HepG2 (cell line): ENCODE measurements around the gene NEDD4L. TPM values are rescaled to one million over a fixed set of nuclear protein-coding genes. Genes with fewer than 3 reads are reported as not detected.

Experiments
- ATAC-seq: fragments of 200-7000 bp; cut with Tn5 transposase; 3 replicates; pipeline ENCODE4 v1.9.1; 2020; ENCODE audit warnings: mild to moderate bottlenecking, moderate library complexity
- BruUV-seq: library from RNA; stranded (reverse); fragments of 400-500 nt; replicated peaks from 2 replicates; lab custom pipeline; 2021; lab: Mats Ljungman, UMichigan
- CTCF ChIA-PET: fragments of 300-600 bp; formaldehyde crosslinking; extraction: SDS; loops from one replicate; lab custom pipeline; 2021; ENCODE audit warnings: low total read pairs, inconsistent platforms, low intra/inter-chr PET ratio; lab: Yijun Ruan, JAX
- POLR2A ChIA-PET: fragments of 350-600 bp; sonication (Branson Sonifier 250); formaldehyde crosslinking; loops from one replicate; lab custom pipeline; 2020; ENCODE audit warnings: antibody characterized with exemption, inconsistent platforms; lab: Yijun Ruan, JAX
- DNase-seq: peaks from one replicate; pipeline ENCODE4 v3.0.0-alpha.2; 2015; ENCODE audit warnings: low spot score
- FAIRE-seq: peaks from 3 replicates; lab custom pipeline; 2011; peaks lifted over from hg19 to GRCh38; lab: Jason Lieb, UNC
- H2AFZ ChIP-seq: one replicate; pipeline ENCODE4 v1.6.1; 2011; ENCODE audit warnings: low read length, inconsistent platforms
- H3K27ac ChIP-seq: fragments of 300-600 bp; 3 replicates; pipeline ENCODE4 v1.8.0; 2011; ENCODE audit warnings: mixed run types, mild to moderate bottlenecking, mixed read lengths, low read length, inconsistent platforms; ENCODE audit not compliant: insufficient read depth; ENCODE audit errors: extremely low read length
- H3K27me3 ChIP-seq, 2 experiments: fragments of 200-600 bp in 1 of 2; 2 replicates in 1 of 2; 3 replicates in 1 of 2; pipeline versions ENCODE4 v1.6.0 to v1.8.0; 2011; ENCODE audit warnings: low read length in 2 of 2, mild to moderate bottlenecking in 2 of 2, moderate library complexity in 2 of 2, inconsistent platforms in 1 of 2; ENCODE audit not compliant: insufficient read depth in 2 of 2, control insufficient read depth in 1 of 2
- H3K36me3 ChIP-seq, 2 experiments: fragments of 200-600 bp in 1 of 2; replicated peaks in 1 of 2; 2 replicates in 1 of 2; 3 replicates in 1 of 2; pipeline versions ENCODE4 v1.5.1 to v1.8.0; 2011; ENCODE audit warnings: low read length in 2 of 2, inconsistent platforms in 1 of 2; ENCODE audit not compliant: insufficient read depth in 2 of 2, control insufficient read depth in 1 of 2
- H3K4me1 ChIP-seq: 2 replicates; pipeline ENCODE4 v1.5.1; 2012; ENCODE audit warnings: low read length, inconsistent platforms; ENCODE audit not compliant: insufficient read depth
- H3K4me2 ChIP-seq: 2 replicates; pipeline ENCODE4 v1.6.0; 2011; ENCODE audit warnings: low read depth, low read length, inconsistent platforms
- H3K4me3 ChIP-seq, 3 experiments: fragments of 200-600 bp in 1 of 3; sonication (generic), shearing (Covaris generic) in 1 of 3; replicated peaks in 1 of 3; 2 replicates each; pipeline ENCODE4 v1.5.1; 2011 to 2016; ENCODE audit warnings: low read length in 3 of 3, inconsistent platforms in 2 of 3, low read depth in 2 of 3, mild to moderate bottlenecking in 2 of 3, control low read depth in 1 of 3, mixed read lengths in 1 of 3; ENCODE audit not compliant: insufficient read depth in 1 of 3
- H3K79me2 ChIP-seq: one replicate; pipeline ENCODE4 v1.6.1; 2011; ENCODE audit warnings: low read length, inconsistent platforms; ENCODE audit not compliant: insufficient read depth
- H3K9ac ChIP-seq: 2 replicates; pipeline ENCODE4 v1.6.0; 2011; ENCODE audit warnings: mild to moderate bottlenecking, low read depth, low read length, inconsistent platforms; ENCODE audit not compliant: insufficient read depth
- H3K9me3 ChIP-seq: 2 replicates; pipeline ENCODE4 v1.5.1; 2012; ENCODE audit warnings: mild to moderate bottlenecking, low read length
- H4K20me1 ChIP-seq: 2 replicates; pipeline ENCODE4 v1.6.0; 2011; ENCODE audit warnings: inconsistent platforms, mild to moderate bottlenecking, low read length, moderate library complexity; ENCODE audit not compliant: insufficient read depth
- ARID3A ChIP-seq: IDR thresholded peaks from 2 replicates; pipeline ENCODE4 v1.6.1; 2012; ENCODE audit warnings: low read depth, low read length, improper control_type of control experiment
- BRCA1 ChIP-seq: sonication (generic); formaldehyde crosslinking; IDR thresholded peaks from 2 replicates; pipeline ENCODE4 v1.4.0; 2020; ENCODE audit warnings: missing genetic modification reagents
- CREB1 ChIP-seq, 2 experiments: fragments of 450-650 bp in 1 of 2; IDR thresholded peaks; 2 replicates each; pipeline ENCODE4 v1.6.1; 2016 to 2017; ENCODE audit warnings: control low read depth in 1 of 2, mild to moderate bottlenecking in 1 of 2, missing compliant biosample characterization in 1 of 2, missing genetic modification characterization in 1 of 2
- EP300 ChIP-seq, 3 experiments: sonication (generic) in 1 of 3; formaldehyde crosslinking in 1 of 3; IDR thresholded peaks; 2 replicates each; pipeline versions ENCODE4 v1.5.1 to v1.6.1; 2011 to 2020; ENCODE audit warnings: low read depth in 2 of 3, low read length in 2 of 3, borderline replicate concordance in 1 of 3, improper control_type of control experiment in 1 of 3, mild to moderate bottlenecking in 1 of 3, missing genetic modification reagents in 1 of 3, moderate library complexity in 1 of 3
- HMGXB4 ChIP-seq, 2 experiments: sonication (generic) in 1 of 2; formaldehyde crosslinking in 1 of 2; IDR thresholded peaks; 2 replicates each; pipeline versions ENCODE4 v1.4.0 to v1.6.1; 2018 to 2020; ENCODE audit warnings: missing genetic modification reagents in 2 of 2, borderline replicate concordance in 1 of 2, low read depth in 1 of 2, mild to moderate bottlenecking in 1 of 2, missing biosample characterization in 1 of 2
- HOXA9 ChIP-seq: sonication (generic); formaldehyde crosslinking; IDR thresholded peaks from 2 replicates; pipeline ENCODE4 v1.8.1; 2022; ENCODE audit warnings: missing genetic modification reagents, mild to moderate bottlenecking, moderate library complexity, borderline replicate concordance
- MATR3 ChIP-seq: sonication (generic); formaldehyde crosslinking; IDR thresholded peaks from 2 replicates; pipeline ENCODE4 v1.4.0; 2020; ENCODE audit warnings: missing genetic modification reagents
- MXI1 ChIP-seq: IDR thresholded peaks from 3 replicates; pipeline ENCODE4 v1.6.1; 2012; ENCODE audit warnings: low read depth, low read length, inconsistent platforms, borderline replicate concordance
- NFATC3 ChIP-seq: sonication (generic); formaldehyde crosslinking; IDR thresholded peaks from 2 replicates; pipeline ENCODE4 v1.5.1; 2020; ENCODE audit warnings: mild to moderate bottlenecking, missing genetic modification reagents
- RARA ChIP-seq: IDR thresholded peaks from 2 replicates; pipeline ENCODE4 v1.6.1; 2016; ENCODE audit warnings: missing genetic modification reagents, missing compliant biosample characterization
- SETDB1 ChIP-seq: sonication (generic); formaldehyde crosslinking; IDR thresholded peaks from 2 replicates; pipeline ENCODE4 v1.5.1; 2020; ENCODE audit warnings: missing genetic modification reagents, mild to moderate bottlenecking, borderline replicate concordance
- XRCC5 ChIP-seq: fragments of 200-400 bp; formaldehyde crosslinking; optimal IDR thresholded peaks from 2 replicates; pipeline ENCODE3; 2017; ENCODE audit warnings: mild to moderate bottlenecking, low read length
- ZFYVE20 ChIP-seq: sonication (generic); formaldehyde crosslinking; IDR thresholded peaks from 2 replicates; pipeline ENCODE4 v1.8.0; 2023; ENCODE audit warnings: low read depth, mild to moderate bottlenecking, moderate library complexity, missing genetic modification reagents, borderline replicate concordance
- ZNF343 ChIP-seq: sonication (generic); formaldehyde crosslinking; IDR thresholded peaks from 2 replicates; pipeline ENCODE4 v1.4.0; 2020; ENCODE audit warnings: mild to moderate bottlenecking, missing genetic modification reagents
- ZNF558 ChIP-seq: sonication (generic); formaldehyde crosslinking; IDR thresholded peaks from 2 replicates; pipeline ENCODE4 v1.9.0; 2022; ENCODE audit warnings: mild to moderate bottlenecking, missing genetic modification reagents, borderline replicate concordance
- ZNF775 ChIP-seq: sonication (generic); formaldehyde crosslinking; IDR thresholded peaks from 2 replicates; pipeline ENCODE4 v1.4.0; 2020; ENCODE audit warnings: missing genetic modification reagents, mild to moderate bottlenecking, moderate library complexity, borderline replicate concordance
- WGBS: methylation state at CpG from one replicate; pipeline ENCODE4 v1.1.6; 2017; ENCODE audit warnings: low lambda C conversion rate; 5-methylcytosine and 5-hydroxymethylcytosine counted together
- in situ Hi-C: cut with HindIII; loops from 2 replicates; pipeline ENCODE4 v1.10.0; 2017; ENCODE audit warnings: low pct_unique_long_range_greater_than_20kb; ENCODE audit not compliant: extremely low pct_ligation_motif_present
- intact Hi-C: fragments of 100-400 bp; cut with micrococcal nuclease; formaldehyde crosslinking; loops from one replicate; pipeline ENCODE4 v1.10.0; 2022; ENCODE audit not compliant: unreplicated experiment
- polyA plus RNA-seq, 8 experiments: library from polyadenylated mRNA; depleted of rRNA in 3 of 8; stranded (reverse) in 7 of 8; unstranded in 1 of 8; fragments of >200 nt; fragmentation: Illumina TruSeq in 4 of 8; extraction: Trizol in 4 of 8; gene quantifications; 2 replicates each; pipeline versions ENCODE4 v1.2.1 to v1.2.3, GENCODE V29; 2011 to 2016; ENCODE audit warnings: low read depth in 4 of 8, missing spikeins in 1 of 8, mixed read lengths in 1 of 8; ENCODE audit not compliant: insufficient read depth in 1 of 8
- total RNA-seq, 5 experiments: library from RNA; depleted of rRNA; stranded (reverse); fragments of >200 nt; fragmentation: Illumina TruSeq; extraction: Trizol; gene quantifications; 2 replicates each; pipeline ENCODE4 v1.2.3, GENCODE V29; 2016; ENCODE audit warnings: low read depth in 1 of 5
- TF ChIP-seq, protein P1 (sequence below): sonication (generic); formaldehyde crosslinking; IDR thresholded peaks from 2 replicates; pipeline ENCODE4 v1.5.1; 2020; ENCODE audit warnings: missing genetic modification reagents, mild to moderate bottlenecking, borderline replicate concordance

NEDD4L gene
- total and polyA plus RNA-seq, 2 of the 13 experiments (the other 11 are each of a cell fraction or from before 2014, with no cell fraction given), result 168 to 390 TPM

DNA sequence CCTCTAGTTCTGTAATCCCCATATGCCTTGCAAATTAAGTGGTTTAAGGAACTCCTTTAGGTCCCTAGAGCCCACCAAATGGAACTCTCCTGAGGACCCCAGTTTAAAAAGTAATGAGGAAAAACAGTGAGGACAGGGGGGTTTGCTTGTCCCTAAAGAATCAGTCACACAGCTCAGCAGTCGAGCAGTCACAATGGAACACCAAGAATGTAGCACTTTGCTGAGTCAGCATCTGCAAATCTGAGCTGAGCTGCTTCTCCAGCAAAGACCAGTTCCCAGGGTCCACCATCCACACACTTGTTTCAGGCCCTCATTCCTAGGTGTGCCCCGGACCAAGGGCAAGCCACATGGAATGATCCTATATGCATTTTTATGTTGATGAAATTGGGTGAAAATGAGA is 46.2 kb upstream of the NEDD4L start (continued):
- TF ChIP-seq HMGXB4 (CRISPR knock-in tag; IDR thresholded peaks at IDR 0.05; ENCODE audit: borderline replicate concordance in 1 of 2, low read depth in 1 of 2) (no peak), HOXA9 (no peak)

- in situ Hi-C loops, result no loop called here
- Histone ChIP-seq H4K20me1 (no peaks in the 10 kb centered on the region), H3K9me3 (no peaks in the 10 kb centered on the region), H3K79me2 (no peaks in the 10 kb centered on the region), H3K36me3 (no peaks in the 10 kb centered on the region), H3K4me1 (peaks cover 42% of the 10 kb centered on the region), H3K4me3 (no peak overlapping the region), H3K27ac (no peak overlapping the region), H3K4me2 (no peak overlapping the region), H3K9ac (no peak overlapping the region), H3K27me3 (no peaks in the 10 kb centered on the region), H2AFZ (no peak overlapping the region)
- 78% methylated on average over 1 of the region's 1 CpG for WGBS
- ChIA-PET POLR2A (interaction anchor here (1.7 kb wide), 1 partner anchor 15 kb away, joined by 3 read pairs; no protein-coding TSS in a partner anchor), CTCF (no interaction called here)
- ATAC-seq (peak; percentile 50; the same call in 2 of the 3 replicates), DNase-seq (peak; percentile 65), FAIRE-seq (no peak)
- BruUV-seq, result no TSS peak
- intact Hi-C loops, result no loop called here
- TF ChIP-seq SETDB1 (no peak), ARID3A (peak; percentile 47; the same call in 1 of the 2 replicates), EP300 (IDR thresholded peaks at IDR 0.05; ENCODE audit: low read depth in 2 of 2, low read length in 2 of 2) (0 out of 4 replicates have a peak, but pooled peaks of 1 of the 2 experiments have one; percentile 5), EP300 (CRISPR knock-in tag; IDR thresholded peaks at IDR 0.05; ENCODE audit: borderline replicate concordance) (no peak), MATR3 (CRISPR knock-in tag) (no peak), MXI1 (no peak), ZFYVE20 (CRISPR knock-in tag) (no peak), XRCC5 (no peak), ZNF775 (CRISPR knock-in tag) (no peak), RARA (CRISPR knock-in tag) (no peak), ZNF558 (CRISPR knock-in tag) (no peak), NFATC3 (no peak), BRCA1 (no peak), ZNF343 (CRISPR knock-in tag) (no peak), CREB1 (IDR thresholded peaks at IDR 0.05) (no peak), CREB1 (CRISPR knock-in tag; IDR thresholded peaks at IDR 0.05) (no peak)
- TF ChIP-seq, protein P1, sequence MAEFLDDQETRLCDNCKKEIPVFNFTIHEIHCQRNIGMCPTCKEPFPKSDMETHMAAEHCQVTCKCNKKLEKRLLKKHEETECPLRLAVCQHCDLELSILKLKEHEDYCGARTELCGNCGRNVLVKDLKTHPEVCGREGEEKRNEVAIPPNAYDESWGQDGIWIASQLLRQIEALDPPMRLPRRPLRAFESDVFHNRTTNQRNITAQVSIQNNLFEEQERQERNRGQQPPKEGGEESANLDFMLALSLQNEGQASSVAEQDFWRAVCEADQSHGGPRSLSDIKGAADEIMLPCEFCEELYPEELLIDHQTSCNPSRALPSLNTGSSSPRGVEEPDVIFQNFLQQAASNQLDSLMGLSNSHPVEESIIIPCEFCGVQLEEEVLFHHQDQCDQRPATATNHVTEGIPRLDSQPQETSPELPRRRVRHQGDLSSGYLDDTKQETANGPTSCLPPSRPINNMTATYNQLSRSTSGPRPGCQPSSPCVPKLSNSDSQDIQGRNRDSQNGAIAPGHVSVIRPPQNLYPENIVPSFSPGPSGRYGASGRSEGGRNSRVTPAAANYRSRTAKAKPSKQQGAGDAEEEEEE, result no peak
Observed at GRCh38 chr18:57998461-57998860, 45.6 kb upstream of the NEDD4L start.
